ENCODE measurements around the gene CRYBB2. TPM values are rescaled to one million over a fixed set of nuclear protein-coding genes. Genes with fewer than 3 reads are reported as not detected.

CRYBB2 gene
- polyA plus RNA-seq, 1 of the 3 experiments (the other 2 are of a cell fraction), result 0.69 TPM

- H3K9me2 ChIP-seq, result no peaks in the 10 kb centered on the region
- WGBS (ENCODE audit: low lambda C conversion rate), result 98% methylated on average over 5 of the region's 6 CpGs
- no peak overlapping the region for H3K27ac ChIP-seq (ENCODE audit: low read depth in 2 of 2, low read length in 1 of 2)
- H2AFZ ChIP-seq (ENCODE audit: low read depth), result no peak overlapping the region
- H3K4me1 ChIP-seq (ENCODE audit: control insufficient read depth in 1 of 2, insufficient read depth in 2 of 2, low read depth in 1 of 2, low read length in 1 of 2), result no peaks in the 10 kb centered on the region
- H3F3A ChIP-seq (replicated peaks; ENCODE audit: insufficient read depth), result no peaks in the 10 kb centered on the region
- no peak overlapping the region for H3K4me2 ChIP-seq
- CTCF ChIA-PET, result interaction anchor here (1.5 to 2.0 kb wide), 2 partner anchors 26 to 65 kb away, joined by 4 to 6 read pairs; no protein-coding TSS in a partner anchor
- no peaks in the 10 kb centered on the region for H4K20me1 ChIP-seq (ENCODE audit: insufficient read depth)
- TF ChIP-seq YY1 (IDR thresholded peaks at IDR 0.05; ENCODE audit: low read depth), result no peak
- TF ChIP-seq NRF1 (IDR thresholded peaks at IDR 0.05; ENCODE audit: low read depth, low read length), result no peak
- H3K9ac ChIP-seq, result no peak overlapping the region
- H3K79me2 ChIP-seq (ENCODE audit: insufficient read depth), result no peaks in the 10 kb centered on the region
- POLR2A ChIA-PET, result no interaction called here
- H3K36me3 ChIP-seq (replicated peaks in 1 of 2; ENCODE audit: control insufficient read depth in 1 of 2, insufficient read depth in 2 of 2, low read length in 1 of 2), result peaks cover 16 to 43% of the 10 kb centered on the region in 2 experiments
- 0 out of 2 replicates have a peak, but pooled peaks cover 5% of the 10 kb centered on the region for H3K9me3 ChIP-seq
- H3K4me3 ChIP-seq (ENCODE audit: low read depth in 2 of 2, low read length in 1 of 2), result no peak overlapping the region
- DNase-seq, result no peak
- H3K27me3 ChIP-seq (ENCODE audit: insufficient read depth), result no peaks in the 10 kb centered on the region
Measured at GRCh38 chr22:25176175-25176574, 43.3 kb upstream of the CRYBB2 start.

- no peak for DNase-seq
- H3K4me2 ChIP-seq, result no peak overlapping the region
- no peaks in the 10 kb centered on the region for H3K27me3 ChIP-seq (ENCODE audit: insufficient read depth)
- TF ChIP-seq GABPA (IDR thresholded peaks at IDR 0.05; ENCODE audit: low read depth) (no peak), SIN3A (IDR thresholded peaks at IDR 0.05; ENCODE audit: borderline replicate concordance, low read depth, low read length) (no peak), FOXJ3 (CRISPR knock-in tag; IDR thresholded peaks at IDR 0.05) (no peak), MEF2A (IDR thresholded peaks at IDR 0.05; ENCODE audit: borderline replicate concordance, low read depth) (no peak), ELF1 (IDR thresholded peaks at IDR 0.05) (no peak), PBX3 (IDR thresholded peaks at IDR 0.05) (no peak), EP300 (IDR thresholded peaks at IDR 0.05; ENCODE audit: borderline replicate concordance in 1 of 2, low read depth in 1 of 2, low read length in 1 of 2) (no peak), ZBTB33 (IDR thresholded peaks at IDR 0.05; ENCODE audit: borderline replicate concordance, low read depth) (no peak), EZH2phosphoT487 (IDR thresholded peaks at IDR 0.05; ENCODE audit: borderline replicate concordance, low read depth) (no peak), MXI1 (IDR thresholded peaks at IDR 0.05; ENCODE audit: low read depth, low read length) (no peak), RAD21 (IDR thresholded peaks at IDR 0.05; ENCODE audit: low read length) (no peak), JUND (IDR thresholded peaks at IDR 0.05) (no peak), TCF12 (IDR thresholded peaks at IDR 0.05) (no peak), SMC3 (IDR thresholded peaks at IDR 0.05; ENCODE audit: low read depth, low read length) (no peak), RCOR1 (IDR thresholded peaks at IDR 0.05; ENCODE audit: low read length) (no peak), CHD2 (IDR thresholded peaks at IDR 0.05; ENCODE audit: low read length, partially characterized antibody) (no peak), IRF3 (IDR thresholded peaks at IDR 0.05; ENCODE audit: low read depth, low read length) (no peak), REST (IDR thresholded peaks at IDR 0.05; ENCODE audit: low read depth, low read length) (no peak)
- H3F3A ChIP-seq (replicated peaks; ENCODE audit: insufficient read depth), result no peaks in the 10 kb centered on the region
- ChIA-PET POLR2A (no interaction called here), CTCF (interaction anchor here (1.5 to 2.0 kb wide), 2 partner anchors 25 to 66 kb away, joined by 4 to 6 read pairs; no protein-coding TSS in a partner anchor)
- peaks cover 16 to 46% of the 10 kb centered on the region in 2 experiments for H3K36me3 ChIP-seq (replicated peaks in 1 of 2; ENCODE audit: control insufficient read depth in 1 of 2, insufficient read depth in 2 of 2, low read length in 1 of 2)
- no peak overlapping the region for H3K27ac ChIP-seq (ENCODE audit: low read depth in 2 of 2, low read length in 1 of 2)
- H3K79me2 ChIP-seq (ENCODE audit: insufficient read depth), result no peaks in the 10 kb centered on the region
- H3K9me2 ChIP-seq, result no peaks in the 10 kb centered on the region
- H3K4me3 ChIP-seq (ENCODE audit: low read depth in 2 of 2, low read length in 1 of 2), result no peak overlapping the region
- no peak overlapping the region for H2AFZ ChIP-seq (ENCODE audit: low read depth)
- 0 out of 2 replicates have a peak, but pooled peaks cover 5% of the 10 kb centered on the region for H3K9me3 ChIP-seq
- H4K20me1 ChIP-seq (ENCODE audit: insufficient read depth), result no peaks in the 10 kb centered on the region
- H3K9ac ChIP-seq, result no peak overlapping the region
- H3K4me1 ChIP-seq (ENCODE audit: control insufficient read depth in 1 of 2, insufficient read depth in 2 of 2, low read depth in 1 of 2, low read length in 1 of 2), result no peaks in the 10 kb centered on the region
- 91% methylated on average over 3 of the region's 3 CpGs for WGBS (ENCODE audit: low lambda C conversion rate)
Measured at GRCh38 chr22:25176799-25177198, 42.6 kb upstream of the CRYBB2 start.

Data from SK-N-SH (cell line).